Measurements from ENCODE around the gene CFAP92. TPM values are rescaled to one million over a fixed set of nuclear protein-coding genes. Genes with fewer than 3 reads are reported as not detected.
A peak's percentile ranks its signal among the peaks of the same experiment; 100 is the strongest.

Gene CFAP92
- total RNA-seq, 1 experiment from 2014 or later, result 0.33 TPM

DNA sequence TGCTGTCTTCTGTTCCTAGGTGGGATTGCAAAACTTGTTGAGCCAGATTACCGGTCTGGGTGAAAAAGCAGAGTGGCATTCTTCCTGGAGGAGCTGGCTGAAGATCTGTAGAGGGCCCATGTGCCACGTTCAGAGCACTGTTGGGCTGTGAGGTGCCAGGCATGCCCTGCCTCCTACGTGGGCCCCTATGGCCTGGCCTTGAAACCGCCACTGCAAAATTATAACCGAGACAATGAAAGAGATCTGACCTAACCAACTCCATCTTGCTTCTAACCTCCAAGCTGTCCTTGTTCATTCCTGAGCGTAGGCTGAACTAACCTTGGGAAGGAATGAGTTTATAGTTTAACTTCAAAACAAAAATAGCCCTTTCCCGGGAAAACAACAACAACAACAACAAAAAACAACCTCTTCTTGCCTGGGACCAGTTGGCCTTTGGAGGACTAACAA, 115.8 kb downstream of the CFAP92 start:
- ChIA-PET CTCF (no interaction called here), POLR2A (ENCODE audit: unreplicated experiment) (no interaction called here)
- TF ChIP-seq EZH2 (IDR thresholded peaks at IDR 0.05; ENCODE audit: low read length, unreplicated experiment) (no peak), EZH2phosphoT487 (IDR thresholded peaks at IDR 0.05; ENCODE audit: borderline replicate concordance, low read length) (no peak)
- TF ChIP-seq, protein P1, sequence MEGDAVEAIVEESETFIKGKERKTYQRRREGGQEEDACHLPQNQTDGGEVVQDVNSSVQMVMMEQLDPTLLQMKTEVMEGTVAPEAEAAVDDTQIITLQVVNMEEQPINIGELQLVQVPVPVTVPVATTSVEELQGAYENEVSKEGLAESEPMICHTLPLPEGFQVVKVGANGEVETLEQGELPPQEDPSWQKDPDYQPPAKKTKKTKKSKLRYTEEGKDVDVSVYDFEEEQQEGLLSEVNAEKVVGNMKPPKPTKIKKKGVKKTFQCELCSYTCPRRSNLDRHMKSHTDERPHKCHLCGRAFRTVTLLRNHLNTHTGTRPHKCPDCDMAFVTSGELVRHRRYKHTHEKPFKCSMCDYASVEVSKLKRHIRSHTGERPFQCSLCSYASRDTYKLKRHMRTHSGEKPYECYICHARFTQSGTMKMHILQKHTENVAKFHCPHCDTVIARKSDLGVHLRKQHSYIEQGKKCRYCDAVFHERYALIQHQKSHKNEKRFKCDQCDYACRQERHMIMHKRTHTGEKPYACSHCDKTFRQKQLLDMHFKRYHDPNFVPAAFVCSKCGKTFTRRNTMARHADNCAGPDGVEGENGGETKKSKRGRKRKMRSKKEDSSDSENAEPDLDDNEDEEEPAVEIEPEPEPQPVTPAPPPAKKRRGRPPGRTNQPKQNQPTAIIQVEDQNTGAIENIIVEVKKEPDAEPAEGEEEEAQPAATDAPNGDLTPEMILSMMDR (conservative IDR thresholded peaks at IDR 0.05; ENCODE audit: low read depth, low read length), result no peak
- Histone ChIP-seq H3F3A (ENCODE audit: low read length, unreplicated experiment) (no peaks in the 10 kb centered on the region), H3K79me2 (ENCODE audit: low read length) (peaks cover 50% of the 10 kb centered on the region), H2AFZ (ENCODE audit: low read length) (no peak overlapping the region; the same call in 1 of the 2 replicates), H3K27me3 (ENCODE audit: low read length) (no peaks in the 10 kb centered on the region), H3K36me3 (ENCODE audit: low read depth, low read length) (no peaks in the 10 kb centered on the region; the same call in 1 of the 2 replicates), H4K20me1 (ENCODE audit: low read length) (no peaks in the 10 kb centered on the region), H3K27ac (ENCODE audit: low read length) (no peak overlapping the region), H3K9ac (ENCODE audit: low read length) (peak overlapping the region; percentile 100), H3K9me3 (ENCODE audit: low read length) (no peaks in the 10 kb centered on the region), H3K9me2 (replicated peaks; ENCODE audit: low read length) (no peaks in the 10 kb centered on the region), H3K4me1 (ENCODE audit: insufficient read depth, low read length) (peaks cover 36% of the 10 kb centered on the region), H3K4me2 (ENCODE audit: low read length) (peak overlapping the region; percentile 100), H3K4me3 (ENCODE audit: low read length) (peak overlapping the region; percentile 99)
- no TSS peak for BruUV-seq (replicated peaks)
- DNase-seq (no peak), ATAC-seq (no peak)
- intact Hi-C loops (cut with micrococcal nuclease), result no loop called here

DNA sequence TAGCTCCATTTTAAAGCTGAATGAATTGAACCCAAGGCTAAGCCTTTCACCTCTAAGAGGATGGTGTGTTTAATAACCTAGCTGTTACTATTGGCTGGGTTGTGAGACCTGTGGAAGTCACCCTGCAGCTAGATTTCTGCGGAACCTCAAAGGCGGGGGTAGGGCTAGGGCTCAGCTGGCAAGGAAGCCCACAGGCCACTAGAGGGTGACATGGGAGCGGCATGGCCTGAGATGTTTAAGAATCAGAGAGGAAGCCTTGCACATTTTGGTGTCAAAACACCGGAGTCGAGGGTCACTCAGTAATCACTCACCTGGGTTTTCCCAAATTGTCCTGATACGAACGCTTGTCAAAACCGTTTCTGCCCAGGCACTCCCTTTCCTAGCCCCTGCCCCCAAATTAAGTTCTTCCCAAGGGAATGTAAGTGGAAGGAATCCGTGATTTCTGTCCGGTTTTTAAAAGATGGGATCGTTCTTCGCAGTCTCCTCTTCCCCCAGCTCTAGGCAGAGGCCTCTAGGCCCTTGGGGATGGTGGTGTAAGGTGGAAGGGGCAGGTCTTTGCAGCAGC, 118.2 kb downstream of the CFAP92 start:
- H3K27ac ChIP-seq (ENCODE audit: low read length), result no peak overlapping the region
- ATAC-seq (no peak), DNase-seq (peak; percentile 3)
- no TSS peak for BruUV-seq (replicated peaks)
- POLR2A ChIA-PET (ENCODE audit: unreplicated experiment), result no interaction called here
- H3K79me2 ChIP-seq (ENCODE audit: low read length), result peaks cover 26% of the 10 kb centered on the region
- H4K20me1 ChIP-seq (ENCODE audit: low read length), result no peaks in the 10 kb centered on the region
- CTCF ChIA-PET, result interaction anchor here (0.6 kb wide), 1 partner anchor 83 kb away, joined by 6 read pairs; no protein-coding TSS in a partner anchor
- H3K27me3 ChIP-seq (ENCODE audit: low read length), result no peaks in the 10 kb centered on the region
- H3K4me1 ChIP-seq (ENCODE audit: insufficient read depth, low read length), result peaks cover 20% of the 10 kb centered on the region
- TF ChIP-seq, protein P1 (conservative IDR thresholded peaks at IDR 0.05; ENCODE audit: low read depth, low read length), result peak; percentile 45
- no peak for TF ChIP-seq EZH2phosphoT487 (IDR thresholded peaks at IDR 0.05; ENCODE audit: borderline replicate concordance, low read length)
- no peak overlapping the region for H2AFZ ChIP-seq (ENCODE audit: low read length)
- H3K9ac ChIP-seq (ENCODE audit: low read length), result no peak overlapping the region
- H3F3A ChIP-seq (ENCODE audit: low read length, unreplicated experiment), result no peaks in the 10 kb centered on the region
- no peak overlapping the region for H3K4me2 ChIP-seq (ENCODE audit: low read length)
- no peaks in the 10 kb centered on the region for H3K9me3 ChIP-seq (ENCODE audit: low read length)
- no peak overlapping the region for H3K4me3 ChIP-seq (ENCODE audit: low read length)
- no peaks in the 10 kb centered on the region for H3K9me2 ChIP-seq (replicated peaks; ENCODE audit: low read length)
- H3K36me3 ChIP-seq (ENCODE audit: low read depth, low read length), result no peaks in the 10 kb centered on the region; the same call in 1 of the 2 replicates
- intact Hi-C loops (cut with micrococcal nuclease), result no loop called here

DNA sequence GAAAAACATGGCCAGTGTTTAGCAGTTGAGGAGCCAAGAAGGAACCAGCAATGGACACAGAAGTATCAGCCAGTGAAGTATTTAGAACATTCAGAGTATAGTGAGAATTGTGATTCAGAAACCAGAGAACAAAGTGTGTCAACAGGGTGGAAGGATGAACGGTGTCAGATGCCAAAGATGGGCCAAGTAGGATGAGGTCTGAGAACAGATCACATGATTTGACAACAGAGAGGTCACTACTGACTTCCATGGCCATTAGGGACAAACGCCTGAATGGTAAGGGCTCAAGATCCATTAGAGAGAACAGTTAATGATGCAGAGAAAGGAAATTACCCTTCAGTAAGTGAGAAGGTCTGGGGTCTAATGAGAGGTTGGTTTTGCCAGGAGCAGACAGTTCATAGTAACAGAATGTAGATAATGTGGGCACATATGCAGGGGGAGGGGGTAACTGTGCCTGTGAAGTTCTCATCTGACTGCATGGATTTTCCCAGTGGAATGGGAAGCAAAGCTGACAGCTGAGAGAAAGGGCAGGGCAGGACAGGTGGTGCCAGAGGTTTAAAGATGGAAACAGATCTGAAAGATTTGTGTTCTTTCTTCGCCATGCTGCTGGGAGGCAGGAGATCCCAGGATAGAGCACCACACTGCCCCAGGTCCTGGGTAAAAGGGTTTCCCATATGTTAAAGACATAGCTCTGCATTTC, 119.2 kb downstream of the CFAP92 start:
- Histone ChIP-seq H3K4me2 (ENCODE audit: low read length) (no peak overlapping the region), H3K27me3 (ENCODE audit: low read length) (no peaks in the 10 kb centered on the region), H3K27ac (ENCODE audit: low read length) (no peak overlapping the region), H3K9me2 (replicated peaks; ENCODE audit: low read length) (no peaks in the 10 kb centered on the region), H3K4me3 (ENCODE audit: low read length) (no peak overlapping the region), H4K20me1 (ENCODE audit: low read length) (no peaks in the 10 kb centered on the region), H3F3A (ENCODE audit: low read length, unreplicated experiment) (no peaks in the 10 kb centered on the region), H3K4me1 (ENCODE audit: insufficient read depth, low read length) (peaks cover 14% of the 10 kb centered on the region), H2AFZ (ENCODE audit: low read length) (no peak overlapping the region), H3K36me3 (ENCODE audit: low read depth, low read length) (no peaks in the 10 kb centered on the region; the same call in 1 of the 2 replicates), H3K9me3 (ENCODE audit: low read length) (no peaks in the 10 kb centered on the region), H3K9ac (ENCODE audit: low read length) (no peak overlapping the region), H3K79me2 (ENCODE audit: low read length) (peaks cover 16% of the 10 kb centered on the region)
- POLR2A ChIA-PET (ENCODE audit: unreplicated experiment), result no interaction called here
- TF ChIP-seq, protein P1 (conservative IDR thresholded peaks at IDR 0.05; ENCODE audit: low read depth, low read length), result no peak
- TF ChIP-seq EZH2 (IDR thresholded peaks at IDR 0.05; ENCODE audit: low read length, unreplicated experiment) (no peak), EZH2phosphoT487 (IDR thresholded peaks at IDR 0.05; ENCODE audit: borderline replicate concordance, low read length) (no peak)
- CTCF ChIA-PET, result no interaction called here
- intact Hi-C loops (cut with micrococcal nuclease), result no loop called here
- DNase-seq (no peak), ATAC-seq (no peak)
- BruUV-seq (replicated peaks), result no TSS peak
